Measurements from ENCODE around the gene TIAM1.

DNA sequence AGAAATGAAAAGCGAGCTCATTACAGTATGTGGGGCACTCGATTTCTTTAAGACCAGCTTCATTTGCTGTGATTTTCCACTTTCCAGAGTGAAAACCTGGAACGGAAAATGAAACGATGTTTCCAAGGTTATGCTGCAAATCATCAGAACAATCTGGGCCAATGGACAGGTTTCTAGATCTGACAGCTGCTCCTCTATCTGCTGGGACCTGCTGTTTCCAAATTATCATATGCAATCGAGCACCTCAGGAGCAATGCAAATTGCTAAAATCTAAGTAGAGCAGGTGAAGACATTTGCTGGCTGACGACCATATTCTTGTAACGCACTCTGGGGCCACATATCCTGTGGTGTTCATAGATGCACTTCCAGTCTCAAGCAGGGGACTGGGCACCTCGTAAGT is 39.7 kb upstream of the TIAM1 start:
- TF ChIP-seq CTCF (IDR thresholded peaks at IDR 0.05 in 4 of 5, conservative IDR thresholded peaks at IDR 0.05 in 1 of 5) (no peak), POLR2A (IDR thresholded peaks at IDR 0.05) (no peak)

Data from gastrocnemius medialis (tissue), 4 donors.